ENCODE data around the gene NUFIP1. TPM values are rescaled to one million over a fixed set of nuclear protein-coding genes. Genes with fewer than 3 reads are reported as not detected.
"Not testable (repeated sequence)": the region's sequence is repeated elsewhere in the genome, so short reads cannot be mapped to it uniquely, and the experiment has no call there.

NUFIP1 gene
- total RNA-seq, 1 experiment from 2014 or later, result 14.0 TPM

DNA sequence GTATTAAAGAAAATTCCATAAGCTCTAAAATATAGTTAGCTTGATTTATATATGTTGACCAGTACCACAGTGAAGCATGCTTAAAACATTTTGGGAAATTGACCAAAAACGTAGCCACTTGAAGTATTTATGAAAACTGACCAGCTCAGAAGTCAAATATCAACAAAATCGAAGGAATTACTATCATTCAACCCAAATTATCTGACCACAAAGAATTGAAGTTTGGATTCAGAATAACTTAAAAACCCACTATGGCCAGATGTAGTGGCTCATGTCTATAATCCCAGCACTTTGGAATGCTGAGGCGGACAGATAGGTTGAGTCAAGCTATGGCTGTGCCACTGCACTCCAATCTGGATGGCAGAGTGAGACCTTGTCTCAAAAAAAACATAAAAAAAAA, 32.0 kb upstream of the NUFIP1 start (continued):
- TF ChIP-seq FOXJ3 (CRISPR knock-in tag; IDR thresholded peaks at IDR 0.05; ENCODE audit: borderline replicate concordance), result no peak

DNA sequence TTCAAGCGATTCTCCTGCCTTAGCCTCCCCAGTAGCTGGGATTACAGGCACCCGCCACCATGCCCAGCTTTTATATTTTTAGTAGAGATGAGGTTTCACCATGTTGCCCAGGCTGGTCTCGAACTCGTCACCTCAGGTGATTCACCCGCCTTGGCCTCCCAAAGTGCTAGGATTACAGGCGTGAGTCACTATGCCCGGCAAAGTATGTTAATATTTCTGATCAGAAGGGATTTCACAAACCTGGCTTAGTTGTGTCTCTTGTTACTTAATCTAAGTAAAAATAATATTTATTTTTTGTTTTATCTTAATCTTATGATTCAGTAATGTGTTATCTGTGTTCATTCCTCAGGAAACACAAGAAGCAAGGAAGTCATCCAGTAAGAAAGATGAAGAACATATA, 30.7 kb upstream of the NUFIP1 start:
- ATAC-seq; H3K9me3 Mint-ChIP-seq; H3K27me3 Mint-ChIP-seq (ENCODE audit: low read depth); H3K4me3 Mint-ChIP-seq; DNase-seq (ENCODE audit: low spot score); POLR2A ChIA-PET; H3K27ac Mint-ChIP-seq; CTCF ChIA-PET; H3K4me1 Mint-ChIP-seq: not testable (repeated sequence)
- peaks cover 20% of the 10 kb centered on the region for H3K36me3 Mint-ChIP-seq

DNA sequence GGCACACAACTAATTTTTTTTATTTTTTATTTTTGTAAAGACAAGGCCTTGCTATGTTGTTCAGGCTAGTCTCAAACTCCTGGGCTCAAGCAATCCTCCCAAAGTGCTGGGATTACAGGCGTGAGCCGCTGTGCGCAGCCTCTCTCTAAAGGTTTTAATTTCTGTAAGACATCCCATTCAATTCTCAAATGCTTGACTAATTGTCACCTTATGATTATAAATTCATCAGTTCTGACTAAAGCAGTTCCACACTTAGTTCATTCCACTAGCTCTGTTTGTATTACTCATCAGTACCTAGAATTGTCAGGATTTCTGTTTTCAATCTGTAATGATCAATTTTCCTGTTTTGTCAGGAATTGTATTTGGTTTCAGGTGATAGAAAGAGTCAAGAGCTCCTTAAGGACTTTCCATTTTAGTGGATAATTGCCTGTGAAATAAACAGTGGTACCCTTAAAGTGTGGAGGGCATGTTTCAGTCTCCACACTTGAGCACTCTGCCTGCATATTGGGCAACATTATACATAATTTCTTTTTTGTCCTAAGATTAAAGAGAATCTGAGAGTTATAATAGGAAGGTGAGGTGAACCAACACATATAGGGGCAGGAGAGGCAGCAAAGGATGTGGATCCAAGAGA, 27.6 kb upstream of the NUFIP1 start:
- DNase-seq (ENCODE audit: low spot score), result no peak
- no peak for ATAC-seq
- ChIA-PET POLR2A (no interaction called here), CTCF (no interaction called here)
- Mint-ChIP-seq H3K27ac (no peak overlapping the region), H3K27me3 (ENCODE audit: low read depth) (no peaks in the 10 kb centered on the region), H3K4me3 (no peak overlapping the region), H3K9me3 (no peaks in the 10 kb centered on the region), H3K36me3 (peaks cover 20% of the 10 kb centered on the region), H3K4me1 (no peaks in the 10 kb centered on the region)
- TF ChIP-seq, protein P1, sequence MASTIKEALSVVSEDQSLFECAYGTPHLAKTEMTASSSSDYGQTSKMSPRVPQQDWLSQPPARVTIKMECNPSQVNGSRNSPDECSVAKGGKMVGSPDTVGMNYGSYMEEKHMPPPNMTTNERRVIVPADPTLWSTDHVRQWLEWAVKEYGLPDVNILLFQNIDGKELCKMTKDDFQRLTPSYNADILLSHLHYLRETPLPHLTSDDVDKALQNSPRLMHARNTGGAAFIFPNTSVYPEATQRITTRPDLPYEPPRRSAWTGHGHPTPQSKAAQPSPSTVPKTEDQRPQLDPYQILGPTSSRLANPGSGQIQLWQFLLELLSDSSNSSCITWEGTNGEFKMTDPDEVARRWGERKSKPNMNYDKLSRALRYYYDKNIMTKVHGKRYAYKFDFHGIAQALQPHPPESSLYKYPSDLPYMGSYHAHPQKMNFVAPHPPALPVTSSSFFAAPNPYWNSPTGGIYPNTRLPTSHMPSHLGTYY (CRISPR knock-in tag; IDR thresholded peaks at IDR 0.05), result no peak
- TF ChIP-seq NFYB (CRISPR knock-in tag; conservative IDR thresholded peaks at IDR 0.05; ENCODE audit: low read depth) (no peak), OVOL2 (CRISPR knock-in tag; IDR thresholded peaks at IDR 0.05; ENCODE audit: borderline replicate concordance) (no peak), FOXJ3 (CRISPR knock-in tag; IDR thresholded peaks at IDR 0.05; ENCODE audit: borderline replicate concordance) (no peak)
- TF ChIP-seq, protein P2, sequence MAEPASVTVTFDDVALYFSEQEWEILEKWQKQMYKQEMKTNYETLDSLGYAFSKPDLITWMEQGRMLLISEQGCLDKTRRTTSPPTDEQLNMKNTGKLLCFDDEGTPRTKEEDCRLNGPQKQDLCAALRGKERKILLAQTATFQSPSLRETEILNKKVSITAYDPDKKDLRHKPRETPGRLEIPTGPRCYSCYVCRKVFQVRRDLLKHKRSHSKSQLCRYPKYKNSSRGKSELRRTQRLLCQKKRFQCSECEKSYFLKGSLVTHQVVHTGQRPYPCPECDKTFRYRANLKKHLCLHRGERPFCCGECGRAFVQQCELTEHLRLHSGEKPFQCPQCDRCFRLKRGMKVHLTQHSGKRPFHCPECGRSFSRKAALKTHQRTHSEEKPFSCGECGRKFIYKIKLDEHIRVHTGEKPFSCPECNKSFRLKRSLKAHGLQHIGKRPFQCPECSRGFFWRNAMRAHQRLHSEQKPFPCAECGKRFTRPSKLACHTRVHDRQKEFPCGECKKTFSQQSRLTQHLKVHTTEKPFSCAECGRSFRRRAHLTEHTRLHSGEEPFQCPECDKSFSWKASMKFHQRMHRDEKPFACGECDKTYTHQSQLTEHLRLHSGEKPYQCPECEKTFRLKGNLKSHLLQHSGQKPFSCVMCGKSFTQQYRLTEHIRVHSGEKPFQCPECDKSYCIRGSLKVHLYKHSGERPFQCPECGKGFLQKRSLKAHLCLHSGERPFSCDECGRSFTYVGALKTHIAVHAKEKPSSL (CRISPR knock-in tag; conservative IDR thresholded peaks at IDR 0.05), result no peak

DNA sequence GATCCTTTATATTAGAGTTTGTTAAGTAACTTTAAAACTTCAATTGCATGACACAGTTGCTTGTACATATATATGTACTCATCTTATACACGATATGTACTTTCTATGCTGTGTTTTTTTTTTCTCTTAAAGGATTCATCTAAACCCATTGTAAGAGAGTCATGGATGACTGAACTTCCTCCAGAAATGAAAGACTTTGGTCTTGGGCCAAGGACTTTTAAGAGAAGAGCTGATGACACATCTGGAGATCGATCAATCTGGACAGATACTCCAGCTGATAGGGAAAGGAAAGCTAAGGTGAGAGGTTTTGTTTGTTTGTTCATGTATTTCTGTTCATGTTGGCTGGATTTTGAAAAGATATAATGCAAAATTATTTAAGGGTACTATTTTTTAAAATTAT, 26.0 kb upstream of the NUFIP1 start:
- no peak for TF ChIP-seq TEAD1 (CRISPR knock-in tag; IDR thresholded peaks at IDR 0.05)
- TF ChIP-seq ZNF121 (CRISPR knock-in tag; IDR thresholded peaks at IDR 0.05), result no peak
- no peak for TF ChIP-seq RORB (CRISPR knock-in tag; IDR thresholded peaks at IDR 0.05)
- no peak for TF ChIP-seq ZNF396 (CRISPR knock-in tag; IDR thresholded peaks at IDR 0.05; ENCODE audit: borderline replicate concordance)
- TF ChIP-seq, protein P3, sequence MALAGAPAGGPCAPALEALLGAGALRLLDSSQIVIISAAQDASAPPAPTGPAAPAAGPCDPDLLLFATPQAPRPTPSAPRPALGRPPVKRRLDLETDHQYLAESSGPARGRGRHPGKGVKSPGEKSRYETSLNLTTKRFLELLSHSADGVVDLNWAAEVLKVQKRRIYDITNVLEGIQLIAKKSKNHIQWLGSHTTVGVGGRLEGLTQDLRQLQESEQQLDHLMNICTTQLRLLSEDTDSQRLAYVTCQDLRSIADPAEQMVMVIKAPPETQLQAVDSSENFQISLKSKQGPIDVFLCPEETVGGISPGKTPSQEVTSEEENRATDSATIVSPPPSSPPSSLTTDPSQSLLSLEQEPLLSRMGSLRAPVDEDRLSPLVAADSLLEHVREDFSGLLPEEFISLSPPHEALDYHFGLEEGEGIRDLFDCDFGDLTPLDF (CRISPR knock-in tag; IDR thresholded peaks at IDR 0.05), result no peak
- TF ChIP-seq ZNF263 (CRISPR knock-in tag; IDR thresholded peaks at IDR 0.05; ENCODE audit: low read depth), result no peak
- no peak for TF ChIP-seq EMX1 (CRISPR knock-in tag; IDR thresholded peaks at IDR 0.05)
- TF ChIP-seq FOXP1 (CRISPR knock-in tag; IDR thresholded peaks at IDR 0.05; ENCODE audit: borderline replicate concordance), result no peak
- no peak for TF ChIP-seq TP53 (CRISPR knock-in tag; IDR thresholded peaks at IDR 0.05)
- no peak for TF ChIP-seq HMGA2 (CRISPR knock-in tag; IDR thresholded peaks at IDR 0.05)
- H3K4me1 Mint-ChIP-seq, result no peaks in the 10 kb centered on the region
- H3K9me3 Mint-ChIP-seq, result no peaks in the 10 kb centered on the region
- ATAC-seq (no peak), DNase-seq (ENCODE audit: low spot score) (no peak)
- ChIA-PET POLR2A (interaction anchor here (0.7 kb wide), 1 partner anchor 275 kb away, joined by 4 read pairs; no protein-coding TSS in a partner anchor), CTCF (no interaction called here)
- no peaks in the 10 kb centered on the region for H3K27me3 Mint-ChIP-seq (ENCODE audit: low read depth)
- no peak overlapping the region for H3K27ac Mint-ChIP-seq
- no peak overlapping the region for H3K4me3 Mint-ChIP-seq
- peaks cover 18% of the 10 kb centered on the region for H3K36me3 Mint-ChIP-seq

Measured in WTC11 (cell line).